GM08714 (cell line): Measurements from ENCODE around the gene B4GALNT4.
A peak's percentile ranks its signal among the peaks of the same experiment; 100 is the strongest.
"Not testable (repeated sequence)": the region's sequence is repeated elsewhere in the genome, so short reads cannot be mapped to it uniquely, and the experiment has no call there.

Experiments used
- H3K4me3 ChIP-seq: fragments of 200-500 bp; sonication (Bioruptor generic); 2 replicates; pipeline ENCODE4 v1.5.1; 2014; ENCODE audit warnings: mild to moderate bottlenecking, low read length, inconsistent platforms
- ZNF274 ChIP-seq: IDR thresholded peaks from 2 replicates; pipeline ENCODE4 v1.6.1; 2012; ENCODE audit warnings: mild to moderate bottlenecking, low read depth, low read length

The B4GALNT4 gene

GRCh38 chr11:406796-407650 is 37.7 kb downstream of the B4GALNT4 start:
- peak overlapping the region; percentile 47; the same call in 1 of the 2 replicates for H3K4me3 ChIP-seq
- TF ChIP-seq ZNF274, result no peak

GRCh38 chr11:407651-408123 is 38.4 kb downstream of the B4GALNT4 start:
- no peak overlapping the region for H3K4me3 ChIP-seq
- TF ChIP-seq ZNF274, result no peak

GRCh38 chr11:408154-409007 is 39.1 kb downstream of the B4GALNT4 start:
- no peak overlapping the region for H3K4me3 ChIP-seq
- TF ChIP-seq ZNF274, result no peak

- H3K4me3 ChIP-seq, result no peak overlapping the region
- TF ChIP-seq ZNF274, result no peak
Observed at GRCh38 chr11:409008-409599, 39.8 kb downstream of the B4GALNT4 start.

GRCh38 chr11:409600-410483 is 40.5 kb downstream of the B4GALNT4 start:
- TF ChIP-seq ZNF274, result no peak
- no peak overlapping the region for H3K4me3 ChIP-seq

GRCh38 chr11:410711-411110 is 41.4 kb downstream of the B4GALNT4 start:
- not testable (repeated sequence) for H3K4me3 ChIP-seq

- not testable (repeated sequence) for H3K4me3 ChIP-seq
Observed at GRCh38 chr11:411520-411919, 42.2 kb downstream of the B4GALNT4 start.

- no peak for TF ChIP-seq ZNF274
Observed at GRCh38 chr11:412641-413119, 43.4 kb downstream of the B4GALNT4 start.

GRCh38 chr11:413120-414081 is 44.1 kb downstream of the B4GALNT4 start:
- no peak for TF ChIP-seq ZNF274
- H3K4me3 ChIP-seq, result no peak overlapping the region

More at GRCh38 chr11:412641-413119, 43.4 kb downstream of the B4GALNT4 start:
- H3K4me3 ChIP-seq, result no peak overlapping the region

- TF ChIP-seq ZNF274, result no peak
- H3K4me3 ChIP-seq, result peak overlapping the region; percentile 10; the same call in 1 of the 2 replicates
Observed at GRCh38 chr11:414318-414857, 45.1 kb downstream of the B4GALNT4 start.

GRCh38 chr11:415640-416041 is 46.3 kb downstream of the B4GALNT4 start:
- no peak overlapping the region for H3K4me3 ChIP-seq
- TF ChIP-seq ZNF274, result no peak
